ENCODE results near the gene ARHGAP32. TPM values are rescaled to one million over a fixed set of nuclear protein-coding genes. Genes with fewer than 3 reads are reported as not detected.
A peak's percentile ranks its signal among the peaks of the same experiment; 100 is the strongest.

Gene ARHGAP32
- total RNA-seq, 3 donors from 2014 or later = 44.2 to 95.5 (median 62.0) TPM

GRCh38 chr11:129211397-129211796 is 19.3 kb upstream of the ARHGAP32 start:
- ATAC-seq (no peak), DNase-seq (no peak)
- peaks cover 6% of the 10 kb centered on the region for H3K4me1 ChIP-seq (ENCODE audit: low read depth)
- intact Hi-C loops (cut with DNase I, micrococcal nuclease) = no loop called here
- no peaks in the 10 kb centered on the region for H3K9me3 ChIP-seq
- TF ChIP-seq CTCF (IDR thresholded peaks at IDR 0.05) = no peak
- no peak overlapping the region for H3K4me3 ChIP-seq
- no peaks in the 10 kb centered on the region for H3K36me3 ChIP-seq (ENCODE audit: low read depth)

GRCh38 chr11:129210831-129211181 is 18.7 kb upstream of the ARHGAP32 start:
- no peak overlapping the region for H3K4me3 ChIP-seq
- peak; percentile 74 for ATAC-seq

GRCh38 chr11:129209891-129210830 is 18.0 kb upstream of the ARHGAP32 start:
- H3K36me3 ChIP-seq (ENCODE audit: low read depth) = no peaks in the 10 kb centered on the region
- no peak for TF ChIP-seq CTCF (IDR thresholded peaks at IDR 0.05)
- ATAC-seq (peak; percentile 43), DNase-seq (no peak)
- H3K9me3 ChIP-seq = no peaks in the 10 kb centered on the region
- H3K4me1 ChIP-seq (ENCODE audit: low read depth) = peaks cover 6% of the 10 kb centered on the region
- intact Hi-C loops (cut with DNase I, micrococcal nuclease) = no loop called here
- no peak overlapping the region for H3K4me3 ChIP-seq

More at GRCh38 chr11:129210831-129211181, 18.7 kb upstream of the ARHGAP32 start:
- TF ChIP-seq CTCF (IDR thresholded peaks at IDR 0.05) = no peak
- peaks cover 6% of the 10 kb centered on the region for H3K4me1 ChIP-seq (ENCODE audit: low read depth)
- DNase-seq = peak in 1 of 3 donors; percentile 6
- intact Hi-C loops (cut with DNase I, micrococcal nuclease) = no loop called here
- H3K9me3 ChIP-seq = no peaks in the 10 kb centered on the region
- H3K36me3 ChIP-seq (ENCODE audit: low read depth) = no peaks in the 10 kb centered on the region

GRCh38 chr11:129208863-129209262 is 16.7 kb upstream of the ARHGAP32 start:
- Histone ChIP-seq H3K4me3 (no peak overlapping the region), H3K4me1 (ENCODE audit: low read depth) (peaks cover 6% of the 10 kb centered on the region), H3K9me3 (no peaks in the 10 kb centered on the region), H3K36me3 (ENCODE audit: low read depth) (no peaks in the 10 kb centered on the region)
- intact Hi-C loops (cut with DNase I, micrococcal nuclease) = no loop called here
- ATAC-seq (no peak), DNase-seq (no peak)
- no peak for TF ChIP-seq CTCF (IDR thresholded peaks at IDR 0.05)

- DNase-seq (no peak), ATAC-seq (no peak)
- peaks cover 6% of the 10 kb centered on the region for H3K9me3 ChIP-seq
- TF ChIP-seq CTCF (IDR thresholded peaks at IDR 0.05) = no peak
- no peak overlapping the region for H3K4me3 ChIP-seq
- no peaks in the 10 kb centered on the region for H3K36me3 ChIP-seq (ENCODE audit: low read depth)
- intact Hi-C loops (cut with DNase I, micrococcal nuclease) = no loop called here
- no peaks in the 10 kb centered on the region for H3K4me1 ChIP-seq (ENCODE audit: low read depth)
Measured at GRCh38 chr11:129204150-129204838, 12.2 kb upstream of the ARHGAP32 start.
